OCI-LY7 (cell line): Measurements from ENCODE around the gene UBE2D1. TPM values are rescaled to one million over a fixed set of nuclear protein-coding genes. Genes with fewer than 3 reads are reported as not detected.

Experiments
- BruUV-seq: library from RNA; stranded (reverse); fragments of 400-500 nt; replicated peaks from 2 replicates; lab custom pipeline; 2021; lab: Mats Ljungman, UMichigan
- CTCF ChIA-PET: fragments of 300-600 bp; sonication (Branson Sonifier 250); formaldehyde crosslinking; loops from one replicate; lab custom pipeline; 2022; ENCODE audit warnings: antibody characterized with exemption; ENCODE audit not compliant: unreplicated experiment; lab: Charles Lee
- POLR2A ChIA-PET: fragments of 300-600 bp; sonication (Branson Sonifier 250); formaldehyde crosslinking; loops from one replicate; lab custom pipeline; 2022; ENCODE audit warnings: antibody characterized with exemption; lab: Charles Lee
- DNase-seq: peaks from one replicate; pipeline ENCODE4 v3.0.0-alpha.2; 2015; ENCODE audit warnings: low spot score
- H2AFZ ChIP-seq: fragments of 200-600 bp; sonication (generic), shearing (Covaris generic); 2 replicates; pipeline ENCODE4 v1.6.1; 2014; ENCODE audit warnings: mild to moderate bottlenecking, antibody characterized with exemption, low read length, moderate library complexity
- H3K27ac ChIP-seq: fragments of 200-600 bp; sonication (generic); 2 replicates; pipeline ENCODE4 v1.5.1; 2014; ENCODE audit warnings: mixed run types, low read depth, mild to moderate bottlenecking, moderate library complexity, low read length, inconsistent platforms; ENCODE audit not compliant: poor library complexity, severe bottlenecking
- H3K36me3 ChIP-seq: fragments of 200-600 bp; sonication (generic); 2 replicates; pipeline ENCODE4 v1.6.1; 2014; ENCODE audit warnings: mild to moderate bottlenecking, antibody characterized with exemption, low read length, moderate library complexity, mixed read lengths; ENCODE audit not compliant: insufficient read depth
- H3K4me1 ChIP-seq: fragments of 200-600 bp; sonication (generic); 2 replicates; pipeline ENCODE4 v1.5.1; 2014; ENCODE audit warnings: mild to moderate bottlenecking, low read length; ENCODE audit not compliant: insufficient read depth, poor library complexity, severe bottlenecking
- H3K4me2 ChIP-seq: fragments of 200-600 bp; sonication (generic); 2 replicates; pipeline ENCODE4 v1.6.1; 2014; ENCODE audit warnings: mild to moderate bottlenecking, low read length
- H3K4me3 ChIP-seq: fragments of 200-600 bp; sonication (generic); 2 replicates; pipeline ENCODE4 v1.5.1; 2014; ENCODE audit warnings: mild to moderate bottlenecking, low read depth, low read length; ENCODE audit not compliant: poor library complexity, severe bottlenecking
- H3K79me2 ChIP-seq: fragments of 200-600 bp; sonication (generic); 2 replicates; pipeline ENCODE4 v1.6.1; 2016; ENCODE audit warnings: low read depth, mild to moderate bottlenecking, low read length, moderate library complexity, mixed read lengths; ENCODE audit not compliant: insufficient read depth
- H3K9me2 ChIP-seq: fragments of 200-600 bp; sonication (generic); 2 replicates; pipeline ENCODE4 v1.6.1; 2016; ENCODE audit warnings: mild to moderate bottlenecking, low read length, mixed read lengths; ENCODE audit not compliant: insufficient read depth
- H3K9me3 ChIP-seq: fragments of 200-600 bp; sonication (generic); 2 replicates; pipeline ENCODE4 v1.6.1; 2014; ENCODE audit warnings: mild to moderate bottlenecking, mixed run types, low read length, mixed read lengths
- H4K20me1 ChIP-seq: fragments of 200-600 bp; sonication (generic); 2 replicates; pipeline ENCODE4 v1.6.1; 2014; ENCODE audit warnings: mild to moderate bottlenecking, antibody characterized with exemption, low read length, moderate library complexity, mixed read lengths; ENCODE audit not compliant: insufficient read depth
- CTCF ChIP-seq: fragments of 200-600 bp; sonication (generic); conservative IDR thresholded peaks from 2 replicates; pipeline ENCODE4 v1.5.1; 2014; ENCODE audit warnings: mild to moderate bottlenecking, antibody characterized with exemption, low read length, moderate library complexity, mixed read lengths
- EZH2phosphoT487 ChIP-seq: fragments of 200-600 bp; sonication (generic); IDR thresholded peaks from 2 replicates; pipeline ENCODE4 v1.6.1; 2018; ENCODE audit warnings: low read depth, borderline replicate concordance, mild to moderate bottlenecking, mixed run types, antibody characterized with exemption, low read length, moderate library complexity, mixed read lengths
- intact Hi-C: fragments of 100-400 bp; cut with micrococcal nuclease; formaldehyde crosslinking; loops from one replicate; pipeline ENCODE4 v1.10.0; 2022; ENCODE audit not compliant: unreplicated experiment
- total RNA-seq, 2 experiments: library from RNA; depleted of rRNA in 1 of 2; stranded (reverse); fragments of >200 nt in 1 of 2; shearing (Covaris generic) in 1 of 2; gene quantifications; 2 replicates each; pipeline ENCODE4 v1.2.3, GENCODE V29; 2014 to 2022

Gene UBE2D1
- total RNA-seq, 2 experiments from 2014 or later, result 6.8 to 10.0 TPM

- Histone ChIP-seq H3K36me3 (no peaks in the 10 kb centered on the region), H3K79me2 (no peaks in the 10 kb centered on the region), H4K20me1 (no peaks in the 10 kb centered on the region; the same call in 1 of the 2 replicates), H3K4me3 (no peak overlapping the region), H3K4me1 (no peaks in the 10 kb centered on the region), H2AFZ (no peak overlapping the region), H3K9me2 (no peaks in the 10 kb centered on the region), H3K27ac (no peak overlapping the region), H3K4me2 (no peak overlapping the region), H3K9me3 (no peaks in the 10 kb centered on the region)
- DNase-seq, result no peak
- intact Hi-C loops, result no loop called here
- TF ChIP-seq CTCF (no peak), EZH2phosphoT487 (no peak)
- CTCF ChIA-PET, result no interaction called here
- POLR2A ChIA-PET, result interaction anchor here (1.9 kb wide), 1 partner anchor 24 kb away, joined by 4 read pairs; no protein-coding TSS in a partner anchor
- no TSS peak for BruUV-seq
Observed at GRCh38 chr10:58307676-58308075, 27.1 kb upstream of the UBE2D1 start.

GRCh38 chr10:58311026-58311425 is 23.8 kb upstream of the UBE2D1 start:
- ChIA-PET CTCF (no interaction called here), POLR2A (interaction anchor here (0.7 to 1.5 kb wide), 2 partner anchors 121 to 140 kb away, joined by 3 read pairs; no protein-coding TSS in a partner anchor)
- no peaks in the 10 kb centered on the region for H3K4me1 ChIP-seq
- H3K27ac ChIP-seq, result no peak overlapping the region
- no TSS peak for BruUV-seq
- no peak overlapping the region for H2AFZ ChIP-seq
- no peaks in the 10 kb centered on the region for H3K9me3 ChIP-seq
- H3K36me3 ChIP-seq, result no peaks in the 10 kb centered on the region
- intact Hi-C loops, result no loop called here
- no peak overlapping the region for H3K4me2 ChIP-seq
- no peak overlapping the region for H3K4me3 ChIP-seq
- DNase-seq, result no peak
- H3K79me2 ChIP-seq, result no peaks in the 10 kb centered on the region
- H3K9me2 ChIP-seq, result no peaks in the 10 kb centered on the region
- no peak for TF ChIP-seq CTCF
- no peak for TF ChIP-seq EZH2phosphoT487
- no peaks in the 10 kb centered on the region for H4K20me1 ChIP-seq

GRCh38 chr10:58316874-58317273 is 17.9 kb upstream of the UBE2D1 start:
- Histone ChIP-seq H3K79me2 (no peaks in the 10 kb centered on the region), H3K4me2 (no peak overlapping the region), H2AFZ (no peak overlapping the region), H3K4me3 (no peak overlapping the region), H3K9me2 (no peaks in the 10 kb centered on the region), H3K4me1 (no peaks in the 10 kb centered on the region), H3K9me3 (no peaks in the 10 kb centered on the region), H3K27ac (no peak overlapping the region), H3K36me3 (no peaks in the 10 kb centered on the region), H4K20me1 (no peaks in the 10 kb centered on the region)
- CTCF ChIA-PET, result no interaction called here
- intact Hi-C loops, result no loop called here
- POLR2A ChIA-PET, result no interaction called here
- DNase-seq, result no peak
- TF ChIP-seq CTCF, result no peak
- no peak for TF ChIP-seq EZH2phosphoT487
- BruUV-seq, result no TSS peak
